IPS-18c (cell line): ENCODE data around the gene PCP4L1.
A peak's percentile ranks its signal among the peaks of the same experiment; 100 is the strongest.
"Not testable (repeated sequence)": the region's sequence is repeated elsewhere in the genome, so short reads cannot be mapped to it uniquely, and the experiment has no call there.

Experiments used
- H3K4me3 ChIP-seq: 2 replicates; pipeline ENCODE4 v1.7.0; 2013; ENCODE audit warnings: low read depth, mild to moderate bottlenecking, low read length, moderate library complexity; ENCODE audit not compliant: insufficient read depth
- H3K9me3 ChIP-seq: one replicate; pipeline ENCODE4 v1.6.1; 2013; ENCODE audit warnings: mild to moderate bottlenecking, low read length, moderate library complexity; ENCODE audit not compliant: control insufficient read depth, insufficient read depth

The PCP4L1 gene

DNA sequence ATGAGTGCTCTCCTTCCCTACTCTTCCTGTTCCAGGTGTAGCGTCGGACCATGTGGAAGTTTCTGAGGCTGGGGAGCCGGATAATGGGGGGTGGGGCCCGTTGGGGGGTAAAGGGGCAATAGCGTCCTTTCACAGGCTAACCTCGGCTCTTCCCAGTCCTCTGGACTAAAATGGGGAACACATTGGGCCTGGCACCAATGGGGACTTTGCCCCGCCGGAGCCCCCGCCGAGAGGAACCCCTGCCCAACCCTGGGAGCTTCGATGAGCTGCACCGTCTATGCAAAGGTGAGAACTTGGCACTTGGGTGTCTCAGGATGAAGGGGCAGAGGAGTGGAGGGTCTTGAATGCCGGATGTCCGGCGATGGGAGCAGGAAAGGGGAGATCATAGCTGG is 32.2 kb upstream of the PCP4L1 start:
- Histone ChIP-seq H3K4me3 (peak overlapping the region; percentile 83), H3K9me3 (no peaks in the 10 kb centered on the region)

DNA sequence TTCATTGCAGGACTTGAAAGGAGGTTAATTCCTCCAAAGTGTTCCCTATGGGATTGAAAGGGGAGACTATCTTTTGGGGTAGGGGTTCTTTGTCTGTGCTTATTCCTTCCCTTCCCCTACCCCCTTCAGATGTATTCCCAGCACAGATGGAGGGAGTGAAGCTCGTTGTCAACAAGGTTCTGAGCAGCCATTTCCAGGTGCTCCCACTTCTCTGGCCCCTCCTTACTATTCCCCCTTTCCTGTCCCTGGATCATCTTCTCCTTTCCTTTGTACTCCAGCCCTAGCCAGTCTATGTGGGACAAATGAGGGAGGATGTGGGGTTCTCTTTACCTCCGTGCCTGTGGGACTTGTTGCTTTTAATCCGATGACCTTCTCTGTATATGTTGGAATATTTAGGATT is 31.8 kb upstream of the PCP4L1 start:
- H3K4me3 ChIP-seq: peak overlapping the region; percentile 83; the same call in 1 of the 2 replicates
- no peaks in the 10 kb centered on the region for H3K9me3 ChIP-seq

DNA sequence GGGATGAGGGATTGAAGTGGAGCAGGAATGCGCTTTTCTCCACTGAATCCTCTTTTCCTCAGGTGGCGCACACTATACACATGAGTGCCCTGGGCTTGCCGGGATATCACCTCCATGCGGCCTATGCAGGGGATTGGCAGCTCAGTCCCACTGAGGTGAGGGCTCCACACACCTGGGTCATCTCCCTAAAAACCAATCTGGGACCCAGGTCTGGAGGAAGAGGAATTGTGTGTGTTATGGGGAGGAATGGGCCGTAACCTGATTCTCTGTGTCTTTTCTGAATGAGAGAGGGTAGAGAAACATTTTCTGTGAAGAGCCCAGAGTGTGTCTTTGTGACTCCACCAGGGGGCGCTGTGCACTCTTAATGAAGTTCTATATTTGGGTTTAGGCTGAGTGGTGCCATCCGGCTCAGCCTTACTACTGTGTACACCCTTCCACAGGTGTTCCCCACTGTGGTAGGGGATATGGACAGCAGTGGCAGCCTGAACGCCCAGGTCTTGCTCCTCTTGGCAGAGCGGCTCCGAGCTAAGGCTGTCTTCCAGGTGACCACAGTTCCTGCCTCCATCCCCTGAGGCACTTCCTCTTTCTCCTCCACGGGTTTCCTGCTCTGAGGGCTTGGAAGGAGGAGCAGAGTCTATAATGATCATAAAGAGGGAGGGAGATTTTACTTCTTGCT is 31.2 kb upstream of the PCP4L1 start:
- H3K9me3 ChIP-seq: no peaks in the 10 kb centered on the region
- H3K4me3 ChIP-seq: no peak overlapping the region; the same call in 1 of the 2 replicates

DNA sequence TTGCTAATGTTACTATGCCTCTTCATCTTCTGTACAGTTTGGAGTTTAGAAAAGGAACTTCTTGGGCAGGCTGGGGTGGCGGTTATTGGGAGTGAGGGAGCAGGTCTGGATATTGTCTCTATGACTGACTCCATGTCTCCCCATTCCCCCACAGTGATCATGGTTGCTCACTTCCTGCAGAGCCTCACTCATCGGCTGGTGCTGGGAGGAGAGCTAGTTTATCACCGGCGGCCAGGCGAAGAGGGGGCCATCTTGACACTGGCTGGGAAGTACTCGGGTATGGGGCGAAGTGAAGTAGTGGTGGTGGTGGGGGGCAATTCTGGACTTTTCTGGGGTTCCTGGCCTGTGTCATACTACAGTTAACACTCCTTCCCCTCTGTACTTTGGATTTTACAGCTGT is 30.5 kb upstream of the PCP4L1 start:
- H3K9me3 ChIP-seq: no peaks in the 10 kb centered on the region
- H3K4me3 ChIP-seq: no peak overlapping the region

DNA sequence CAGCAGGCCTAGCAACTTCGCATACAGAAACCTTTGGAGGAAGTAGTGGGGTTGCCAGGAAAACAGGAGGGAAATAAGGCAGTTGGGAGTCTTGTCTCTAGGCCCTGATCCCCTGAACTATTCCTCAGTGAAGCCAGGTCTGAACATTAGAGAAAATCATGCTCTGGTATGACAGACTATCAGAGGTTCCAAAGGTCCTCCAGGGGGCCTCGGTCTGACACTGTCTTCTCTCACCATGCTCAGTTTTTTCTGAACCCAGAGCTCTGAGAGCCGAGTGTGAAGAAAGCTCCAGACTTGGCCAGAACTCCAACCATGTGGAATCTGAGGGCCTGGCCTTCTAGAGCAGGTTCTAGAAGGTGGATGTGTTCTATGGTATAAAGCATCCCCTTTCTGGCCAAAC is 28.6 kb upstream of the PCP4L1 start:
- Histone ChIP-seq H3K9me3 (no peaks in the 10 kb centered on the region), H3K4me3 (no peak overlapping the region)

DNA sequence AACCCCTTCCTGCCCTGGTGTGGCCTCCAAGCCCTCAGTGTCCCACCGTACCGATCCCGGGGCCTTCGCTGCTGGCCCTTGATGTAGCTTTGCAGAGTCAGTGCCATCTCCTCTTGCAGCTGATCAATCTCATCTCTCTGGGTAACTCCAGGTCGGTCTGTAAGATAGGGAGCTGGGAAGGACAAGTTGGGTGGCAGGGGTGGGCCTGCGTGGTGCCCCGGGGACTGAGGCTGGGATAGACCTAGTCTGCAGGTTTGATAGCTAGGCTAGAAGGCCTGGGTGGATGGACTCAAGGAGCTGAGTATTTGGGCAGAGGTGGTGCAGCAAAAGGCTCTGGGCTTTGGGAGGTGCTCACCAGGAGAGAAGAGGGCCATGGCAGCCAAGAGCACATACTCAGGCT is 27.8 kb upstream of the PCP4L1 start:
- Histone ChIP-seq H3K4me3 (no peak overlapping the region), H3K9me3 (no peaks in the 10 kb centered on the region)

DNA sequence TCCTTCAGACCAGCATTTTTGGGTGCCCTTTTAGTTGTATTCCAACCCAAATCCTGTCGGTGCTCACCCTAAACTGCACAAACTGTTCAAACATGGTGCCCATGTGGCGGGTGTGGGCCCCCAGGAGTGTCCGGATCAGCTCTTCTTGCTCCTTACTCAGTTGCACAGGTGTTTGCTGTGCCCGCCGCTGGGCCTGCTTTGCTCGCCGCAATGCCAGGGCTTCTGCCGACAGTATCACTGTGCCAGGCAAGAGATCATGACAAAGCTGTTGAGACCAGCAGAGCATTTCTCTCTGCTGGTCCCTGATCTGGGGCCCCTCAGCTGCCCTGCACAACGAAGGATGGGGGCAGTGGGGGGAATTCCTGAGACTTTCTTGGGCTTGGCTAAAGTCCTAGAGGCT is 25.4 kb upstream of the PCP4L1 start:
- H3K4me3 ChIP-seq: no peak overlapping the region
- H3K9me3 ChIP-seq: no peaks in the 10 kb centered on the region

DNA sequence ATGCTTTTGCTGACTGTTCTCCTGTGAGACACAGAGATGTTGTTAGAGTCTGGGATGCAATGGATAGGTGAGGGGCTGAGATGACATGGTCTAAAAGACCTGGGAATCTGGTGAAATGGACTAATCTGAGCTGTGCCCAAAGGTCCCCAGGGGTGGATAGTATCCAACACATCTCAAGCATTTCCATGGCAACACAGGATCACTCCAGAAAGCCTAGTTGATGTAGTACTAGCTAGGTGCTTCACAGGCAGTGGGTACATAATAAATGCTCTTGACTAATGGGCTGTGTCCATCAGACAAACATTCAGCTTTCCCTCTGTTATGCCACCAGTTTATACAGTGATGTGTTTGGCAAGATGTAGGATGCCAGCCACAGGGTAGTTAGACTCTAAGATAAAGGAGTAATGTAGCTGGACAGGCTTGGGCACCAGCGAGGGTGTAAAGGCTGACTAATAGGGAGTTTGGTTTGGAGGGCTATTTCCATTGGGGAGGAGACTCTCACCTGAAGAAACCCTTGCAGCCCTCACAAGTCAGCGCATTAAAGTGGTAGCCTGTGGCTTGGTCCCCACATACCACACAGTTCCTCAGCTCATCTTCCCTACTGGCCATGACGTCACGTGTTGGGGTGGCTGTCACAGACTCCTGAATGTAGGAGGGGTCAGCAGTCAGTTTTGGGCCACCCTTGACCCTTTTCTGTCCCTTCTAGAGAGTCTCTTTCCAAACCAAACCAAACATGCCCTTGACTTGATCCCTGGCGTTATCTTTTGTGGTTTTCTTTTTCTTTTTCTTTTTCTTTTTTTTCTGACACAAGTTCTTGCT is 22.4 kb upstream of the PCP4L1 start:
- Histone ChIP-seq H3K9me3 (peaks cover 2% of the 10 kb centered on the region), H3K4me3 (no peak overlapping the region)

DNA sequence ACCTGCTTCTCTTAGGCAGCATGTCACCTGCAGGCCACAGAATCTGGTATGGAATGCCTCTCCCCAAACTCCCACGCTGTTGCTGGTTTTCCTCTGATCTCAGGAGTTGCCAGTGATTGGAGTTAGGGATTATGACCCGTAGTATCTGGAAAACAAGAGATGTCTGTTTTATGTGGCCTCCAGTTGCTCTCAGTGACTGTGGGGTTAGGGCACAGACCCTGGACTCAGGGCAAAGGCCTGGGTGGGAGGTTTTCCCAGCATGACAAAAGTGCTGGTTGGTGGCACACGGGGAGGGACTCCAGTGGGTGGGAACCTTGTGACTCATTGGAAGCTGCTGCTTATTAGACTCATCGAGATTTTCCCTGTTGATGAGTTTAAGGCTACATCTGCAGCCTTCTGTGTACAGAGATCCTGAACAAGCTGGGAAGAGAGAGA is 20.5 kb upstream of the PCP4L1 start, which contains the start of gene NR1I3:
Gene NR1I3, minus strand, starts transcription at position 165 of the 435 bp plus-strand sequence. CDS start 1,638 bp downstream, outside the sequence.
- Histone ChIP-seq H3K9me3 (peaks cover 2% of the 10 kb centered on the region), H3K4me3 (no peak within 1 kb of the TSS)

DNA sequence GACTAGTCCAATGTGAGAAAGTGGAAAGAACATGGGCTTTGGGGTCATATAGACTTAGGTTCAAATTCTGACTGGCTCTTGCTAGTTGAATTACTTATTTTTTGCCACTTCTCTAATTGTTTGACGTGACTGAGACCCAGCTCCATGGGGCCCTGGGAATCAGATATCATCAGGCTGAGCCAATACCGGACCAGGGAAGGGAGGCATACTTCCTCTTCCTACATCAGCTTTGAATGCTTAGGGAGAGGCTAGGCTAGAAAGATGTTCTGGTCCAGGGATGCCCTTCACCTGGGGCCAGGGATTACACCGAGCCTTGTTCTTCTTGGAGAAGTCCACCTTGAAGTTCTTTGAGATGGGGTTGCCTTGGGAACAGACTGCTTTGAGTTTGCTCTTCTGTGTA is 16.9 kb upstream of the PCP4L1 start:
- H3K4me3 ChIP-seq: no peak overlapping the region

DNA sequence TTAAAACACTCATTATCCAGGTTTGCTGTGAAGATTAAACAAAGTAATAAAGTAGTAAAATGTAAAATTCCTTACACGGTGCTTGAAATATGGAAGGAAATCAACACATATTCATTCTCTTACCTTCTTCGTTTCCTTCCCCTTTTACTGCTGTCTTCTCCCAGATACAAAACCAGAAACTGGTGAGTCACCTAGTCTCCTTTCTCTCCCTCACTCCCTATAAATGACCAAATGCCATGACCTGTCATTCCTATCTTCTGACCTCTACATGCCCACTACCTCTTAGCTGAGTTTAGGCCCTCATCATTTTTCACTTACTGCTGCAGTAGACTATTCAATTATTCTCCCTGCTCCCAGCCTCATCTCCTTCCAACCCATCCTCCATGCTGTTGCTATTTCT is 16.2 kb upstream of the PCP4L1 start:
- H3K9me3 ChIP-seq: peaks cover 2% of the 10 kb centered on the region
- no peak overlapping the region for H3K4me3 ChIP-seq

More for the DNA sequence above, 16.9 kb upstream of the PCP4L1 start:
- H3K9me3 ChIP-seq: peaks cover 2% of the 10 kb centered on the region

DNA sequence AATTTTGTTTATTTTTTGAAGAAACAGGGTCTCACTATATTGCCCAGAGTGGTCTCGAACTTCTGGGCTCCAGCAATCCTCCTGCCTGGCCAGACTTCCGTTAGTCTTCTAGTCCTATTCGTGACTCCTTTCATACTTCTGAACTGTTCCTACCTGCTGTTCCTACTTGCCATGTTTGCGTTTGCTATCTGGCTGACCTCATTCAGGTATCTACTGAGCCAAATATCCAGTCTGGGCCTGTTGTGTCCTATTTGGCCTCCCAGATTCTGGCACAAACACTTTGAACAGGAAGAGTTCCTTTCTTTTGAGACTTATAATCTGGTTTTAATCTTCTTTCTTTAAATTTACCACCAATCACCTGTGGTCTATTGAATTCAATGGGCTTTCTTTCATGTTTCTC is 13.7 kb upstream of the PCP4L1 start:
- Histone ChIP-seq H3K4me3 (no peak overlapping the region), H3K9me3 (no peaks in the 10 kb centered on the region)

DNA sequence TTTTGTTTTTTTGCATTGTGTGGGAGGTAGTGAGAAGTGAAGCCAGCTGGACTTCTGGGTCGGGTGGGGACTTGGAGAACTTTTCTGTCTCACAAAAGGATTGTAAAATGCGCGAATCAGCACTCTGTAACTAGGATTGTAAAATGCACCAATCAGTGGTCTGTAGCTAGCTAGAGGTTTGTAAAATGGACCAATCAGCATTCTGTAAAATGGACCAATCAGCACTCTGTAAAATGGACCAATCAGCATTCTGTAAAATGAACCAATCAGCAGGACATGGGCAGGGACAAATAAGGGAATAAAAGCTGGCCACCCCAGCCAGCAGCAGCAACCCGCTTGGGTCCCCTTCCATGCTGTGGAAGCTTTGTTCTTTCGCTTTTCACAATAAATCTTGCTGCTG is 8.4 kb upstream of the PCP4L1 start:
- H3K4me3 ChIP-seq, H3K9me3 ChIP-seq: not testable (repeated sequence)

DNA sequence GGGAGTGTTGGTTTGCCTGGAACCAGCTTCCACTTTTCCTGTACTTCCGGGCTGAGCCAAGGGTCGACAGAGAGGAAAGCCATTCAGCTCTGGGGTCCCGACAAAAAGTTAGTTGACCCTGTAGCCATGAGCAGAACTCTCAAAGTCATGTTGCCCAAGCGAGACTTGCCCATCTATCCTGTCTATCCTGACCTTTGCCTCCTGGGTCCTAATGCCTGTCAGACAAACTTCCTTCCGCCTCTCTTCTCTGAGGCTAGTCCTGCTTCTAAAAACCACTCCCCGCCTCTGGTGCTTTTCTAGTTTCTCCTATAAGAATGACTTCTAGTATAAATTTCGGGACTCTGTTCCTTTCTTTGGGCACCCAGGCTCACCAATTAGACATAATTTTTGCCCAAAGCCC is 7.7 kb upstream of the PCP4L1 start:
- H3K4me3 ChIP-seq: no peak overlapping the region
- peaks cover 2% of the 10 kb centered on the region for H3K9me3 ChIP-seq

DNA sequence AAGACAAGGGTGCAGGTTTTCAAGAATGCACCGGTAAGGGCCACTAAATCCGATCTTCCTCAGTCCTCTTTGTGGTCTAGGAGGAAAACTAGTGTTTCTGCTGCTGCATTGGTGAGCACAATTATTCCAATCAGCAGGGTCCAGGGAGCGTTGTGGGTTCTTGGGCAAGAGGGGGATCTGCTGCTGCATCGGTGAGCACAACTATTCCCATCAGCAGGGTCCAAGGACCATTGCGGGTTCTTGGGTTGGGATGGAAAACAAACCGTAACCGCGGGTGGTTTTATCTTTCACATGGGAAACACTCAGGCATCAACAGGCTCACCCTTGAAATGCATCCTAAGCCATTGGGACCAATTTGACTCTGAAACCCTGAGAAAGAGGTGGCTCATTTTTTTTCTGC is 7.0 kb upstream of the PCP4L1 start:
- Histone ChIP-seq H3K9me3 (peaks cover 4% of the 10 kb centered on the region), H3K4me3 (no peak overlapping the region)

DNA sequence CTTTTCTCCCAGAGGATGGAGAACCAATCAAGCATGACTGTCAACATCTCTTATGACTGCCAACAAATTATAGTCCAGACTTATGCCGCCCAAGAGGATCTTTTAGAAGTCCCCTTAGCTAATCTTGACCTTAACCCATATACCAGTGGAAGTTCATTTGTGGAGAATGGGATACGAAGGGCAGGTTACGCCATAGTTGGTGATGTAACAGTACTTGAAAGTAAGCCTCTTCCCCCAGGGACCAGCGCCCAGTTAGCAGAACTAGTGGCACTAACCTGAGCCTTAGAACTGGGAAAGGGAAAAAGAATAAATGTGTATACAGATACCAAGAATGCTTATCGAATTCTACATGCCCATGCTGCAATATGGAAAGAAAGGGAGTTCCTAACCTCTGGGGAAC is 3.2 kb upstream of the PCP4L1 start:
- H3K9me3 ChIP-seq: not testable (repeated sequence)

DNA sequence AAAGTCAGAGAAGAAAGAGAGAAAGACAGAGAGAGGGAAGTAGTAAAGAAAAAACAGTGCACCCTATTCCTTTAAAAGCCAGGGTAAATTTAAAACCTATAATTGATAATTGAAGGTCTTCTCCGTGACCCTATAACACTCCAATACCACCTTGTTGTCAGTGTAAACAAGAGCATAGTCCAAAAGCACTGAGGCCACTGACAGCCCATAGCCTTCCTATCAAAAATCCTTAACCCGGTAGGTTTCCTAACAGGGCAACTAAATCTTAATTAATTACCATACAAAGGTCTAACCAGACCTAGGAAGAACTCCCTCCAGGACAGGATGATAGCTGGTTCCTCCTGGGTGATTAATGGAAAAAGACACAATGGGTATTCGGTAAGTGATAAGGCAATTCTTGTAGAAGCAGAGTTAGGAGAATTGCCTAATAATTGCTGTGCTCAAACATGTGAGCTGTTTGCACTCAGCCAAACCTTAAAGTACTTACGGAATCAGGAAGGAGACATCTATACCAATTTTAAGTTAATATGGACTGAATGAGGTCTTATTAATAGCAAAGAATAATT is 2.5 kb upstream of the PCP4L1 start:
- not testable (repeated sequence) for H3K4me3 ChIP-seq, H3K9me3 ChIP-seq

More for the DNA sequence above, 3.2 kb upstream of the PCP4L1 start:
- not testable (repeated sequence) for H3K4me3 ChIP-seq

DNA sequence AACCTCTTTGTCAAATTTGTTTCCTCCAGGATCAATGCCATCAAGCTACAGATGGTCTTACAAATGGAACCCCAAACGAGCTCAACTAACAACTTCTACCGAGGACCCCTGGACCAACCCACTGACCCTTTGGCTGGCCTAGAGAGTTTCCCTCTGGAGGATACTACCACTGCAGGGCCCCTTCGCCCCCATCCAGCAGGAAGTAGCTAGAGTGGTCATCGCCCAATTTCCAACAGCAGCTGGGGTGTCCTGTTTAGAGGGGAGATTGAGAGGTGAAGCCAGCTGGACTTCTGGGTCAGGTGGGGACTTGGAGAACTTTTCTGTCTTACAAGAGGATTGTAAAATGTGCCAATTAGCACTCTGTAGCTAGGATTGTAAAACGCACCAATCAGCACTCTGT is 1.4 kb upstream of the PCP4L1 start:
- not testable (repeated sequence) for H3K4me3 ChIP-seq
- H3K9me3 ChIP-seq: peaks cover 11% of the 10 kb centered on the region
